Measurements from ENCODE around the gene ABLIM3.
"Not testable (repeated sequence)": the region's sequence is repeated elsewhere in the genome, so short reads cannot be mapped to it uniquely, and the experiment has no call there.

ABLIM3 gene

GRCh38 chr5:149160291-149160787, 19.0 kb downstream of the ABLIM3 start:
- DNase-seq, result no peak

DNA sequence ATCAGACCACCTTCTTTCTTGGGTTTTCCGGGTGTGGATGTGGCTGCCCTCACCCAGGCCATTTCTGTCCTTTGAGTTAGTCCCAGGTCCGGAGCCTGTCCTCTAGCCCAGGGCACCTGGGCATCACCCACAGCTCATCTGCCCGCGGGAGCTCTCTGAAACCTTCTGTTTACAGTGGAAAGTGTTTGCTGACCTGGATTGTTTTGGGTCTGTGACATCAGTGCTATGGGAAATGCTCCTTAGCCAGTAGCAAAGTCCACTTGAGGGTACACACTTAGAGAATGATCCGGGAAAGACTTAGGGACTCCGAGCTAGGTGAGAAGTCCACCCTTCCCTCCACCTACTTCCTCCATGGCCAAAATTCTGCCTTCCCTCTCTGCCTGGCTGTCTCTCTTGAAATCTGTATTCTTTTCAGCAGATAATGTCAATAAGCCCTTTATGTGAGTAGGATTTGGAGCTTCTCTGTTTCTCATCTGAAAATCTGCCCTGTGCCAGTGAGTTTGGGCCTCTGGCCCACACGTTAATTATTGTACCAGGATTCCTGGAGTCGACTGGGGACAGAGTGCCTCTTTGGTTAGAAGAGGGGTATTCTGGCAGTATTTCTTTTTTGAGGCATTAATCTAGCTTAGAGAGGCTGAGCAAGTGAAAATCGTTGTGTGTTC, 19.9 kb downstream of the ABLIM3 start:
- DNase-seq, result no peak

DNA sequence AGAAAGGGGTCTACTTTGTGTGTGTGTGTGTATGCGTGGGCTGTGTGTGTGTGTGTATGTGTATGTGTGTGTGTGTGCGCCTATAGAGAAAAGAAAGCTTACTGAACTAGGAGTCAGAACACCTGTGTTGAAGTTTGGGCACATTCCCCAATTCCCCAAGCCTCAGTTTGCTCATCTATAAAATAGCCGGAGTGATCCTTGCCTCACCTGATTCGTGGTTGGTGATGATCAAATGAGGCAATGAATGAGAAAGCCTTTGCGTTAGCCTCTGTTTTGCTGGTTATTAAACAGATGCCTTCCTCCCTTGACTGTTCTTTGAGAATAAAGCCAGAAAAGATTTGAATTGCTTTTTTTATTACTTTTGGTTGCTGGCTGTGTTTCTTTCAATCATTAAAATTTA, 20.6 kb downstream of the ABLIM3 start:
- no peak for DNase-seq

- DNase-seq, result no peak
Observed at GRCh38 chr5:149162401-149163084, 21.2 kb downstream of the ABLIM3 start.

DNA sequence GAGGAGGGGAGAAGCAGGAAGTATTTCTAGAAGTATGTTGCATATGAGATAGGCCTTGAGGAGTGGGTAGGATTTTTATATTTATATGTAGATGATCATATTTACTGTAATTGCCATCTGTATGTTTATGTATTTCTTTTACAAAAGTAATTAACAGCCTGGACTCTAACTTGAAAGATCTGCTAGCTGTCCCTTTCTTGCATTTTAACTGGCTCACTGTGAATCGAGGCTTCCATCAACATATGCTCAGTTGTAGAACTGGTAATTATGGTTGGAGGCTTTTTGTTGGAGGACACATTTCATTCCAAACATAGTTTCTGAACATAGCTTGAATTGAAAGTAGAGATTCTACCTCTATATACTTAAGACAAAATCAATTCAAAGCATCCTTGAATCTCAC, 23.4 kb downstream of the ABLIM3 start:
- no peak for DNase-seq

DNA sequence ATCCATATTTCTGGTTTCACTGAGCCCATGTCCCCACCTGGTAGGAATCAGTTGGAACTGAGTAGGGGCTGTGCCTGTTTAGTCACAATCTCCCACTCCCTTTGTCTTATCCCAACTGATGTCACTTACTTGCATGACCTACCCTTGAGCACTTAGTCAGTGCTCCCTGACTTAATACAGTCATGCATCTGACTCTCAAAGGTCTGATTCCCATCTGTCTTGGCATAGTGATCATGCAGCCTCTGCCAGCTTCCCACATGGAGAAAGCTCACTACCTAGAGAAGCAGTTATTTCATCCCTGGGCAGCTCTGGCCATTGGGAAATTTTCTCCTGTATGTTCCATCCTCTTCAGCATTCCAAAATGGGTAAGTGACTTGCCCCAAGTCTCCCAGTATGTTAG, 24.8 kb downstream of the ABLIM3 start:
- no peak for DNase-seq

GRCh38 chr5:149166591-149167100, 25.4 kb downstream of the ABLIM3 start:
- DNase-seq, result no peak

DNA sequence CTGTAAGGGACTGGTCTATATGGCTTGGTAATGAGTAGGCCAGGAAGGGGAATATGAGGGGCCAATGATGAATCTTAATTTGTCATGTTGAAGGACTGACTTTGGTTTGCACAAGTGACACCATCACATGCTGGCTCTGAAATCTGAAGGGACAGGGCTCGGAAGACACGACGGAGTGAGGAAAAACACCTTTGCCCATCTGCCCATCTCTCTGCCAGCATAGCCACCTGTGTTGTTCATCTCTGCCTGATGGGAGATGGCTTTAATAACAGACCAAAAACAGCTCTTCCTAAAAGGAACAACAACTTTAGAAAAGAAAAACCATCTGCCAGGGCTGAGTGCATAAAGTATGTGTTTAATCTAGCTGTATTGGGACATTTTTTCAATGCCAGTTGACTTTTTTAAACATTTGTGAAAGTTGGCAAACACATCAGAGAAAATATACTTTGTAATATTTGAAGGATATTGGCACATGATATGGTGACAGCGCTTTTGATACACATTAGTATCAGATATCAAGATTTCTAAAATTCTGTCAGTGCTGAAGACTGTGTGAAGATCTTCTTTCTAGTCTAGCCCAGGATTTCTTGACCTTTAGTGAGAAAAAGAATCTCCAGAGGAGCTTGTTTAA, 27.1 kb downstream of the ABLIM3 start:
- no peak for DNase-seq

GRCh38 chr5:149170299-149170698, 29.0 kb downstream of the ABLIM3 start:
- no peak for DNase-seq

GRCh38 chr5:149172261-149172660, 31.0 kb downstream of the ABLIM3 start:
- DNase-seq, result no peak

DNA sequence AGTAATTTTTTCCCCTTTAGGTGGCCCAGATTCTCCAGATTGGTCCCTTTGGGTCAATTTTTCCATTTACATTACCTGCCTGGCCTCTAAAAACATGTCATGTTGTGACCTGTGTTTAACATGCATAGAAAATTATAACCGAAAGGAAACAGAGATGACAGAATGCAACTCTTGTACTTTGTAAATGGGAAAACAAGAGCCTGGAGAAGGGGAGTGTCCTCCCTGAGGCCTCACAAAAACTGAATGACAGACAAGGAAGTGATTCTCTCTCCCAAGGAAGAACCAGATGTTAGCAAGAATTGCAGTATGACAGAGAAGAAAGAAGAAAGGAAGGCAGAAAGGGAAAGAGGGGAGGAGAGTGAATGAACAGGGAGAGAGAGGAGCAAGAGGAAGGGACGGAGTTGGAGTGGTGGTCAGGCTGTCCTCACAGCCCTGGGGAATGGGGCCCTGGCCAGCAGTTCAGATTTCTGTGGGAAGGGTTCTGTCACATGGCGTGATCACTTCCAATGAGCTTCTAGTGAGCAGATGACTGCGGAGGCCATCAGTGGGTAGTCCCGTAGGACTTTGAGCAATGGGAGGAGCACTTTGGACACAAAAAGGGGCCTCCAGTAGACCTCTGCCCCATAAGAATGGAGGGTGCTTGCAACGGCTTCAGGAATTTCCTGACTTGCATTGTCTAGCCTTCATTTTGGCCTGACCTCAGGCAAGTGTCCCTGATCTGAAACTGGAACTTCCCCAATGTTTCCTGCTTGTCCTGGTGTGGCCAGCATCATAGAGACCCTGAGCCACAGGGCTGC, 31.6 kb downstream of the ABLIM3 start:
- no peak for DNase-seq

GRCh38 chr5:149174847-149175234, 33.5 kb downstream of the ABLIM3 start:
- no peak for DNase-seq

GRCh38 chr5:149175346-149176105, 34.2 kb downstream of the ABLIM3 start:
- no peak for DNase-seq

DNA sequence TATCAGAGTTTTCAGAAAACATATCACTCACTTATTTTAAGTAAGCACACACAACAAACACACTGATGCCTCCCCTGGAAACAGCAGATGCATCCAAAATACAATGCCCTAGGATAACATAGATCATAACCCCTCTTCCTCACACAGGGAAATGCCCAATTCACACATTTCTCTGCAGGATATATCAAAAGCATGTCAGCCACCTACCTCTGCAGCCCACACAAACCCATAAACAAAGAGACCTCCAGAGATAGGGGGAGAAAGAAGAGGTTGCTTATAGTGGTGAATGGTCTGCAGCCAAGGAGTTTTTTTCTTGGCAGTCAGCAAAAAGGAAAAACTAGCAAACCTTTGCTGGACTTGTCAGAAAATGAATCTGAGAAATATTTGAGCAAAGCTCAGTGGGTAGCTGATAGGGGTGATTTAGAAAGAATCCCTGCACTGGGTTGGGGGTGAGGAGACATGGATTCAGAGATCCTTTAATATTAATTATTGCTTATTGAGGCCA, 36.1 kb downstream of the ABLIM3 start:
- DNase-seq, result no peak

- no peak for DNase-seq
Observed at GRCh38 chr5:149177911-149178565, 36.7 kb downstream of the ABLIM3 start.

DNA sequence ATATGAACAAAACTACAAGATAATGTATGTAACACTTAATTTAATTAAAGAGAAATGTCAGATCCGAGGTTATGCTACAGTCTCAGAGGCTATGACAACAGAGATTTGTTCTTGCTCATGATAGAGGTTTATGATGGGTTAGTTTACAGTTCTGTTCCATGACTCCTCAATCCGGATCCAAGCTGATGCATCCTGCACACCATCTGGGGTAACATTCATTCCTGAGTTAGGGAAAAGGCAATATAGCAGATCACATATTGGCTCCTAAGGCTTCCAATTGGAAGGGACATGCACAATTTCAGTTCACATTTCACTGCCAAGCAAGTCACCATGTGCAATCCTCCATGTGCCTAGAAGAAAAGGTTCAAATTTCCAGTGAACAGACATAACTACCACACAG, 40.4 kb downstream of the ABLIM3 start:
- DNase-seq, result no peak

DNA sequence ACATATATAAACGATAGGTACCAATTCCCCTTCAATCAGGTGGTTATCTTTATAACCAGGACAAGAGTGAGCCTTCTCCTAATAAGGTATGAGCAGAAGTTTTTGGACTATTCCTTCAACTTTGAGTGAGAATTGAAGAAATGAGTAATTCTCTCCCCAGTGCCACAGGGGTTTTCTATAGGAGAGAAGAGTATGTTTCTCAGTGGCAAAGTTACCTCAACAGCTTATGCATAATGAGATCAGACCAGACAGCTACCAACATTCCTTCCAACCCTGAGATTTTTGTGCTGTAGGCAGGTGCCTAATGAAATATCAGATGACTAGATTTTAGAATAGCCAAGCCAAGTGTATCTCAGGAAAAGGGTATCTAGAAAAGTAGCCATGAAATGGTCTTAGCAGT, 40.9 kb downstream of the ABLIM3 start:
- no peak for DNase-seq

DNA sequence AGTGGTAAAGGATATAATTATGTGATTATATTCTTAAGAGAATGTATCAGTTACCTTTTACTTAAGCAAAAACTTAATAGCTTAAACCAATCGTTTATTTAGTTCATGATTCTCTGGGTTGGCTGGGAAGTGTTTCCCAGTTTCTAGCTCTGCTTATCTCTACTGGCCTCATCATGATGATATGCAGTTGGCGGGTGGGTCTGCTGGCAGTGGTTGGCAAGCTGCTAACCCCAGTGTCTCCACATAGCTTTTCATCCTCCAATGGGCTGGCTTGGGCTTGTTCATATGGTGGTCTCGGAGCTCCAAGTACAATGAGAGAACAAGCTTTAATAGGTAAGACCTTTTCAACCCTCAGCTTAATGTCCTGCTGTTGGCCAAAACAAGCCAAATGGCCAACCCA, 43.8 kb downstream of the ABLIM3 start:
- no peak for DNase-seq

DNA sequence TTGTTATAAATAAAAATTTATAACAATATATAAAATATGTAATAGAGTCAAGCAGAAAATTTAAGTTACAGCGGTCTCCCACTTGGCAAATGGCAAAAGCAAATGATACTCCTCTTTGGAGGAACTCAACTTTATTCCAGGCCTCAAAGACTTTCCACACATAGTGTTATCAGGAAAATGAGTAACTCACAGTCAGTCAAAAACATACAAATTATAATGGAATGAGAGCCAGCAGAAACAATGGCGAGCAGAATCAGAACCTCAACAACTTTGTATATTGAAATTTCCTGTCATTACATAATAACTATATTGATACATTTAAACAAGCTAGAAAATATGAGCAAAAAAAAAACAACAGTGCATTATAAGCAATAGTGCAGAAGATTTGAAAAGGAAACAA, 45.2 kb downstream of the ABLIM3 start:
- DNase-seq, result no peak

DNA sequence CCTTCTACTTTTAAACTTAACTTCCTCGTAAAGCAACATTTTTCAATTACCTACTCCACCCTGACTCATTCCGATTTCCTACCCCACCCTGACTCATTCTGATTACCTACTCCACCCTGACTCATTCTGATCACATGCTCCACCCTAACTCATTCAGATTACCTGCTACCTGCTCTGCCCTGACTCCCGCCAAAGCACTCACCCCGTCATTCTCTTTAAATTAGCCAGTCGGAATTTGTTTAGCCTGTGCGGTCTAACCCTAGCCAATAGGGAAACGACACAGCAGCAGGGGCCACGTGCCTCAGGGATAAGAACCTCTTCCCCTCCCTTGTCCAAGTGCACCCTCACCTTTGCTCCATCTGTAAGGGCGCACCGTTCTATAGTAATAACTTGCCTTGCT, 46.3 kb downstream of the ABLIM3 start:
- not testable (repeated sequence) for DNase-seq

DNA sequence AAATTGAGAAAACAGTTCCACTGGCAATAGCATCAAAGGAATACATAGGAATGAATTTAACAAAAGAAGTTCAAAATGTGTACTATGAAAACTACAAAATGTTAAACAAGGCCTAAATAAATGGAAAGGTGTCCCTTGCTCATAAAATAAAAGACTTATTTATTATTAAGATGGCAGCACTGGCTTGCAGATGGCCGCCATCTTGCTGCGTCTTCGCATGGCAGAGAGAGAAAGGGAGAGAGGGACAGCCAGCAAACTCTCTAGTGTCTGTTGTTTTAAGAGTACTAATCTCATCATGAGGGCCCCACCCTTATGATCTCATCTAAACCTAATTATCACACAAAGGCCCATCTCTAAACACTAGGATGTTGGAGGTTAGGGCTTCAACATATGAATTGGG, 47.1 kb downstream of the ABLIM3 start:
- no peak for DNase-seq

Data from CD4-positive, alpha-beta T cell treated with Interleukin-21 for 1 hour (primary cell).